Measurements from ENCODE around the gene MRPL4. TPM values are rescaled to one million over a fixed set of nuclear protein-coding genes. Genes with fewer than 3 reads are reported as not detected.

MRPL4 gene
- total and polyA plus RNA-seq, 2 experiments from 2014 or later = 92.0 to 171 TPM

GRCh38 chr19:10258080-10258710 is 6.2 kb downstream of the MRPL4 start:
- Histone ChIP-seq H3K4me1 (ENCODE audit: insufficient read depth) (no peaks in the 10 kb centered on the region), H3K9me2 (ENCODE audit: insufficient read depth) (no peaks in the 10 kb centered on the region), H4K20me1 (replicated peaks; ENCODE audit: insufficient read depth) (peaks cover 6% of the 10 kb centered on the region; the same call in 1 of the 2 replicates), H3K27me3 (ENCODE audit: insufficient read depth) (no peaks in the 10 kb centered on the region), H2AFZ (no peak overlapping the region), H3K27ac (ENCODE audit: low read depth) (no peak overlapping the region), H3K4me3 (no peak overlapping the region), H3K36me3 (ENCODE audit: insufficient read depth) (peaks cover 10% of the 10 kb centered on the region), H3F3A (replicated peaks; ENCODE audit: low read depth) (peaks cover 3% of the 10 kb centered on the region), H3K79me2 (replicated peaks; ENCODE audit: insufficient read depth) (peaks cover 3% of the 10 kb centered on the region; the same call in 1 of the 2 replicates), H3K4me2 (no peak overlapping the region)
- Mint-ChIP-seq H3K4me1 (no peaks in the 10 kb centered on the region), H3K9me3 (no peaks in the 10 kb centered on the region; the same call in 2 of the 3 replicates), H3K4me3 (no peak overlapping the region), H3K27ac (no peak overlapping the region), H3K36me3 (ENCODE audit: low read depth) (peaks cover 48% of the 10 kb centered on the region), H3K27me3 (ENCODE audit: insufficient read depth, low read depth, poor library complexity) (peaks cover 5% of the 10 kb centered on the region)
- DNase-seq (ENCODE audit: low spot score) (no peak), ATAC-seq (no peak)
- no peak for TF ChIP-seq JUNB (IDR thresholded peaks at IDR 0.05; ENCODE audit: unreplicated experiment)
- TF ChIP-seq, protein P1, sequence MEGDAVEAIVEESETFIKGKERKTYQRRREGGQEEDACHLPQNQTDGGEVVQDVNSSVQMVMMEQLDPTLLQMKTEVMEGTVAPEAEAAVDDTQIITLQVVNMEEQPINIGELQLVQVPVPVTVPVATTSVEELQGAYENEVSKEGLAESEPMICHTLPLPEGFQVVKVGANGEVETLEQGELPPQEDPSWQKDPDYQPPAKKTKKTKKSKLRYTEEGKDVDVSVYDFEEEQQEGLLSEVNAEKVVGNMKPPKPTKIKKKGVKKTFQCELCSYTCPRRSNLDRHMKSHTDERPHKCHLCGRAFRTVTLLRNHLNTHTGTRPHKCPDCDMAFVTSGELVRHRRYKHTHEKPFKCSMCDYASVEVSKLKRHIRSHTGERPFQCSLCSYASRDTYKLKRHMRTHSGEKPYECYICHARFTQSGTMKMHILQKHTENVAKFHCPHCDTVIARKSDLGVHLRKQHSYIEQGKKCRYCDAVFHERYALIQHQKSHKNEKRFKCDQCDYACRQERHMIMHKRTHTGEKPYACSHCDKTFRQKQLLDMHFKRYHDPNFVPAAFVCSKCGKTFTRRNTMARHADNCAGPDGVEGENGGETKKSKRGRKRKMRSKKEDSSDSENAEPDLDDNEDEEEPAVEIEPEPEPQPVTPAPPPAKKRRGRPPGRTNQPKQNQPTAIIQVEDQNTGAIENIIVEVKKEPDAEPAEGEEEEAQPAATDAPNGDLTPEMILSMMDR (conservative IDR thresholded peaks at IDR 0.05; ENCODE audit: low read depth in 2 of 2) = no peak
- TF ChIP-seq, protein P2, sequence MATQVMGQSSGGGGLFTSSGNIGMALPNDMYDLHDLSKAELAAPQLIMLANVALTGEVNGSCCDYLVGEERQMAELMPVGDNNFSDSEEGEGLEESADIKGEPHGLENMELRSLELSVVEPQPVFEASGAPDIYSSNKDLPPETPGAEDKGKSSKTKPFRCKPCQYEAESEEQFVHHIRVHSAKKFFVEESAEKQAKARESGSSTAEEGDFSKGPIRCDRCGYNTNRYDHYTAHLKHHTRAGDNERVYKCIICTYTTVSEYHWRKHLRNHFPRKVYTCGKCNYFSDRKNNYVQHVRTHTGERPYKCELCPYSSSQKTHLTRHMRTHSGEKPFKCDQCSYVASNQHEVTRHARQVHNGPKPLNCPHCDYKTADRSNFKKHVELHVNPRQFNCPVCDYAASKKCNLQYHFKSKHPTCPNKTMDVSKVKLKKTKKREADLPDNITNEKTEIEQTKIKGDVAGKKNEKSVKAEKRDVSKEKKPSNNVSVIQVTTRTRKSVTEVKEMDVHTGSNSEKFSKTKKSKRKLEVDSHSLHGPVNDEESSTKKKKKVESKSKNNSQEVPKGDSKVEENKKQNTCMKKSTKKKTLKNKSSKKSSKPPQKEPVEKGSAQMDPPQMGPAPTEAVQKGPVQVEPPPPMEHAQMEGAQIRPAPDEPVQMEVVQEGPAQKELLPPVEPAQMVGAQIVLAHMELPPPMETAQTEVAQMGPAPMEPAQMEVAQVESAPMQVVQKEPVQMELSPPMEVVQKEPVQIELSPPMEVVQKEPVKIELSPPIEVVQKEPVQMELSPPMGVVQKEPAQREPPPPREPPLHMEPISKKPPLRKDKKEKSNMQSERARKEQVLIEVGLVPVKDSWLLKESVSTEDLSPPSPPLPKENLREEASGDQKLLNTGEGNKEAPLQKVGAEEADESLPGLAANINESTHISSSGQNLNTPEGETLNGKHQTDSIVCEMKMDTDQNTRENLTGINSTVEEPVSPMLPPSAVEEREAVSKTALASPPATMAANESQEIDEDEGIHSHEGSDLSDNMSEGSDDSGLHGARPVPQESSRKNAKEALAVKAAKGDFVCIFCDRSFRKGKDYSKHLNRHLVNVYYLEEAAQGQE (IDR thresholded peaks at IDR 0.05; ENCODE audit: unreplicated experiment) = no peak

DNA sequence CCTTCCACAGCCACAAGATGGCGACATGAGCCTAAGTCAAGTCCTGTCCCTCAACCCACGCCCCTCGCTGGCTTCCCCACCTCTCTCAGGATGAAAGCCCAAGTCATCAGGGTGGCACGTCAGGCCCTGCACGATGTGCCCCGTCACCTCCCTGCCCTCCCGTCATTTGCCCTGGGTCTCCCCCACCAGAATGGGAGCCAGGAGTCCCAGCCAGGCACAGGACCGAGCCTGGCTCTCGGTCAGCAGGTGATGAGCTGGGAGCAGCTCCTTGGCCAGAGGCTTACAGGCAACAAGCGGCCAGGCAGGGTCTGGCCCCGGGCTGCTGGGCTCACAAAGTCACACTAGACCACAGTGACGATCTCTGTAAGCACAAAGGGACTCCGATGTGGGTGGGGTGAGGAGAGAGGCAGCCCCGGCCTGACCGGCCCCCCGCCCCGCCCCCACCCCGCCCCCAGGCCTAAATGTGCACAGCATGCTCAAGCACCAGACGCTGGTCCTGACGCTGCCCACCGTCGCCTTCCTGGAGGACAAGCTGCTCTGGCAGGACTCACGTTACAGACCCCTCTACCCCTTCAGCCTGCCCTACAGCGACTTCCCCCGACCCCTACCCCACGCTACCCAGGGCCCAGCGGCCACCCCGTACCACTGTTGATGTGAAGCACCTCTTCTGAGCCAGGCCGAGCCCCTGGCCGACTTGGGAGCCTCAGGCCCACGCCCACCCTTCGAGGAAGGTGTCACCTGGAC is 7.3 kb downstream of the MRPL4 start:
- Histone ChIP-seq H3F3A (replicated peaks; ENCODE audit: low read depth) (peaks cover 3% of the 10 kb centered on the region), H3K36me3 (ENCODE audit: insufficient read depth) (peaks cover 10% of the 10 kb centered on the region), H3K4me3 (no peak overlapping the region), H3K27ac (ENCODE audit: low read depth) (no peak overlapping the region), H3K4me1 (ENCODE audit: insufficient read depth) (no peaks in the 10 kb centered on the region), H3K79me2 (replicated peaks; ENCODE audit: insufficient read depth) (no peaks in the 10 kb centered on the region), H3K9me2 (ENCODE audit: insufficient read depth) (no peaks in the 10 kb centered on the region), H4K20me1 (replicated peaks; ENCODE audit: insufficient read depth) (peaks cover 1% of the 10 kb centered on the region; the same call in 1 of the 2 replicates), H2AFZ (no peak overlapping the region), H3K4me2 (no peak overlapping the region), H3K27me3 (ENCODE audit: insufficient read depth) (no peaks in the 10 kb centered on the region)
- Mint-ChIP-seq H3K27me3 (ENCODE audit: insufficient read depth, low read depth, poor library complexity) (peaks cover 6% of the 10 kb centered on the region), H3K9me3 (no peaks in the 10 kb centered on the region), H3K4me1 (no peaks in the 10 kb centered on the region), H3K27ac (no peak overlapping the region), H3K36me3 (ENCODE audit: low read depth) (peaks cover 40% of the 10 kb centered on the region), H3K4me3 (no peak overlapping the region)
- DNase-seq (ENCODE audit: low spot score) (peak; percentile 98), ATAC-seq (peak; percentile 92)
- TF ChIP-seq EZH2phosphoT487 (IDR thresholded peaks at IDR 0.05; ENCODE audit: unreplicated experiment) (no peak), CREB1 (CRISPR knock-in tag; IDR thresholded peaks at IDR 0.05; ENCODE audit: low read depth) (no peak), JUNB (IDR thresholded peaks at IDR 0.05; ENCODE audit: unreplicated experiment) (no peak), NANOG (IDR thresholded peaks at IDR 0.05; ENCODE audit: borderline replicate concordance) (no peak), ETS1 (IDR thresholded peaks at IDR 0.05) (no peak), ZNF114 (CRISPR knock-in tag; IDR thresholded peaks at IDR 0.05) (no peak), ZNF331 (CRISPR knock-in tag; IDR thresholded peaks at IDR 0.05; ENCODE audit: low read depth) (no peak)
- TF ChIP-seq, protein P1 (conservative IDR thresholded peaks at IDR 0.05; ENCODE audit: low read depth in 2 of 2) = peak; percentile 72 to 87
- TF ChIP-seq, protein P2 (IDR thresholded peaks at IDR 0.05; ENCODE audit: unreplicated experiment) = no peak
